Endothelial cell of umbilical vein (primary cell): ENCODE data around the gene BCAR3. TPM values are rescaled to one million over a fixed set of nuclear protein-coding genes. Genes with fewer than 3 reads are reported as not detected.
A peak's percentile ranks its signal among the peaks of the same experiment; 100 is the strongest.

ENCODE experiments used
- BruUV-seq: library from RNA; stranded (reverse); fragments of 400-500 nt; replicated peaks from 2 replicates; lab custom pipeline; 2021; lab: Mats Ljungman, UMichigan
- CTCF ChIA-PET: fragments of 300-600, 350-600 bp; sonication (Branson Sonifier 250); formaldehyde crosslinking; loops from one replicate; lab custom pipeline; 2021; ENCODE audit warnings: antibody characterized with exemption, inconsistent platforms; lab: Charles Lee
- POLR2A ChIA-PET: fragments of 300-600, 350-600 bp; sonication (Branson Sonifier 250); formaldehyde crosslinking; loops from one replicate; lab custom pipeline; 2021; ENCODE audit warnings: antibody characterized with exemption, inconsistent platforms; lab: Charles Lee
- DNase-seq: peaks from one replicate; pipeline ENCODE4 v3.0.0-alpha.2; 2011; ENCODE audit warnings: low read depth, low spot score
- FAIRE-seq: peaks from 2 replicates; lab custom pipeline; 2011; peaks lifted over from hg19 to GRCh38; lab: Jason Lieb, UNC
- H2AFZ ChIP-seq: 2 replicates; pipeline ENCODE4 v1.6.0; 2012; ENCODE audit warnings: low read depth, low read length, control low read depth, inconsistent platforms
- H3K27ac ChIP-seq: 2 replicates; pipeline ENCODE4 v1.5.1; 2011; ENCODE audit warnings: low read depth, mild to moderate bottlenecking, control low read depth, low read length, moderate library complexity; ENCODE audit not compliant: insufficient read depth
- H3K27me3 ChIP-seq, 2 experiments: 2 replicates each; pipeline versions ENCODE4 v1.6.0 to v1.6.1; 2011; ENCODE audit warnings: low read length in 2 of 2, mixed read lengths in 1 of 2; ENCODE audit not compliant: control insufficient read depth in 2 of 2, insufficient read depth in 2 of 2
- H3K36me3 ChIP-seq, 2 experiments: 2 replicates in 1 of 2; 3 replicates in 1 of 2; pipeline ENCODE4 v1.5.1; 2011; ENCODE audit warnings: low read length in 2 of 2, mild to moderate bottlenecking in 1 of 2, moderate library complexity in 1 of 2; ENCODE audit not compliant: control insufficient read depth in 2 of 2, insufficient read depth in 2 of 2; ENCODE audit errors: extremely low read depth in 1 of 2
- H3K4me1 ChIP-seq: 3 replicates; pipeline ENCODE4 v1.5.1; 2011; ENCODE audit warnings: mild to moderate bottlenecking, low read length; ENCODE audit not compliant: control insufficient read depth, insufficient read depth; ENCODE audit errors: extremely low read depth
- H3K4me2 ChIP-seq: 2 replicates; pipeline ENCODE4 v1.6.1; 2011; ENCODE audit warnings: low read length, control low read depth, mixed read lengths; ENCODE audit not compliant: insufficient read depth
- H3K4me3 ChIP-seq, 3 experiments: fragments of 200-600 bp in 1 of 3; sonication (generic), shearing (Covaris generic) in 1 of 3; replicated peaks in 1 of 3; 2 replicates each; pipeline ENCODE4 v1.5.1; 2011 to 2016; ENCODE audit warnings: control low read depth in 3 of 3, low read length in 3 of 3, mild to moderate bottlenecking in 2 of 3, inconsistent platforms in 1 of 3, low read depth in 1 of 3, moderate library complexity in 1 of 3; ENCODE audit not compliant: insufficient read depth in 1 of 3
- H3K79me2 ChIP-seq: 2 replicates; pipeline ENCODE4 v1.6.0; 2012; ENCODE audit warnings: low read length, inconsistent platforms; ENCODE audit not compliant: control insufficient read depth, insufficient read depth
- H3K9ac ChIP-seq: replicated peaks from 2 replicates; pipeline ENCODE3; 2011; ENCODE audit warnings: low read length, control low read depth; ENCODE audit not compliant: insufficient read depth; ENCODE audit errors: extremely low read depth
- H3K9me1 ChIP-seq: replicated peaks from 3 replicates; pipeline ENCODE4 v1.6.0; 2011; ENCODE audit warnings: mild to moderate bottlenecking, low read length; ENCODE audit not compliant: control insufficient read depth, insufficient read depth; ENCODE audit errors: extremely low read depth
- H3K9me3 ChIP-seq: replicated peaks from 2 replicates; pipeline ENCODE4 v1.5.1; 2012; ENCODE audit warnings: low read length, inconsistent platforms; ENCODE audit not compliant: control insufficient read depth, insufficient read depth
- H4K20me1 ChIP-seq: replicated peaks from 2 replicates; pipeline ENCODE3; 2011; ENCODE audit warnings: mild to moderate bottlenecking, low read length; ENCODE audit not compliant: control insufficient read depth, insufficient read depth; ENCODE audit errors: extremely low read depth
- EZH2 ChIP-seq: IDR thresholded peaks from 2 replicates; pipeline ENCODE4 v1.6.1; 2012; ENCODE audit warnings: borderline replicate concordance, low read depth, mild to moderate bottlenecking, moderate library complexity, low read length, inconsistent platforms; ENCODE audit not compliant: severe bottlenecking
- FOS ChIP-seq: IDR thresholded peaks from 2 replicates; pipeline ENCODE4 v1.6.1; 2011; ENCODE audit warnings: mild to moderate bottlenecking, low read length, moderate library complexity, borderline replicate concordance; ENCODE audit not compliant: insufficient read depth
- GATA2 ChIP-seq: IDR thresholded peaks from 2 replicates; pipeline ENCODE4 v1.7.0; 2011; ENCODE audit warnings: low read depth, mild to moderate bottlenecking, moderate library complexity, mixed read lengths, low read length; ENCODE audit not compliant: insufficient read length, insufficient read depth
- JUN ChIP-seq: IDR thresholded peaks from 2 replicates; pipeline ENCODE4 v1.6.1; 2011; ENCODE audit warnings: borderline replicate concordance, low read depth; ENCODE audit not compliant: insufficient read length, insufficient read depth
- MYC ChIP-seq: IDR thresholded peaks from one replicate; pipeline ENCODE4 v1.6.1; 2011; ENCODE audit warnings: mild to moderate bottlenecking, low read depth, low read length
- POLR2A ChIP-seq: IDR thresholded peaks from 2 replicates; pipeline ENCODE4 v1.6.1; 2012; ENCODE audit warnings: low read depth, mild to moderate bottlenecking, control low read depth, low read length
- POLR2AphosphoS5 ChIP-seq: IDR thresholded peaks from 2 replicates; pipeline ENCODE4 v1.6.1; 2012; ENCODE audit warnings: low read depth, mild to moderate bottlenecking, control low read depth, low read length, moderate library complexity; ENCODE audit not compliant: insufficient read depth
- dilution Hi-C: fragments of 300-500 bp; cut with MboI; formaldehyde crosslinking; loops from one replicate; pipeline ENCODE4 v1.15.0; 2019; ENCODE audit warnings: low sequenced_read_pairs; ENCODE audit not compliant: extremely low pct_ligation_motif_present
- intact Hi-C: fragments of 100-400 bp; cut with micrococcal nuclease; formaldehyde crosslinking; loops from one replicate; pipeline ENCODE4 v1.10.0; 2022
- polyA plus RNA-seq, 4 experiments: library from polyadenylated mRNA; depleted of rRNA in 3 of 4; stranded (reverse) in 3 of 4; unstranded in 1 of 4; fragments of >200 nt; gene quantifications; 2 replicates each; pipeline versions ENCODE4 v1.2.1 to v1.2.3, GENCODE V29; 2011 to 2012; ENCODE audit warnings: missing spikeins in 1 of 4
- total RNA-seq: library from RNA; stranded (reverse); gene quantifications from 2 replicates; pipeline ENCODE4 v1.2.3, GENCODE V29; 2021
- TF ChIP-seq, protein P1 (sequence below): IDR thresholded peaks from 2 replicates; pipeline ENCODE4 v1.6.1; 2011; ENCODE audit not compliant: insufficient read depth, insufficient read length
- TF ChIP-seq, protein P2 (sequence below), 2 donors: IDR thresholded peaks; 1 replicate in 1 of 2; 2 replicates in 1 of 2; pipeline ENCODE4 v1.5.1; 2011; ENCODE audit warnings: low read length in 2 of 2, mild to moderate bottlenecking in 2 of 2, moderate library complexity in 2 of 2, control low read depth in 1 of 2, inconsistent platforms in 1 of 2, low read depth in 1 of 2; ENCODE audit not compliant: insufficient read depth in 1 of 2; ENCODE audit errors: extremely low read depth in 1 of 2

Gene BCAR3
- total and polyA plus RNA-seq, 2 donors (not counting 3 experiments of a cell fraction or from before 2014, with no cell fraction given) = 17.5 to 32.9 TPM

DNA sequence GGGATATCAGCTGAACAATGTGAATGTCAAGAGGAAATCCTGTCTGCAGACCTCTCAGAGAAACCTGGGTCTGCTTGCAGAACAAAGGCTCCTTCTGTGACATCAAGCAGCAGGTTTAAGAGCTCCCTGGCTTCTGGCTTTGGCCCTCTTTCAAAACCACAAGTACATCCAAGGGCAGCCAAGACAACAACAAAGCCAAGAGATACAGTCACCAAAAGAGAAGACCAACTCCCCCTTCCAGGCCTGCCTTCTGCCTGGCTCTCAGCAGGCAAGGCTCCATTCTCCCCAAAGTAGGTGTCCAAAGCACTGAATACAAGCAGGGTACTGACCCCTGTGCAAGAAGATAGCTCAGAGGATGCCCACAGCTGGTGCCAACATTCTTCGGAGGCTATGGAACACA is 11.5 kb downstream of the BCAR3 start:
- H4K20me1 ChIP-seq = no peaks in the 10 kb centered on the region
- H3K36me3 ChIP-seq = peaks cover 0 to 10% of the 10 kb centered on the region in 2 experiments
- FAIRE-seq (peak; percentile 92), DNase-seq (peak; percentile 89)
- no peak overlapping the region for H2AFZ ChIP-seq
- H3K79me2 ChIP-seq = peaks cover 75% of the 10 kb centered on the region
- H3K4me3 ChIP-seq = no peak overlapping the region
- TSS peak; percentile 39 for BruUV-seq
- peak overlapping the region; percentile 76 for H3K9ac ChIP-seq
- peak overlapping the region; percentile 92 for H3K27ac ChIP-seq
- intact Hi-C loops (loop anchor here (5.0 kb wide), 2 partner anchors 103 to 223 kb away; partner anchors contain the start of gene FNBP1L), dilution Hi-C loops (loop anchor here (25.0 kb wide), 1 partner anchor 142 kb away; no protein-coding TSS in a partner anchor)
- peaks cover 88% of the 10 kb centered on the region for H3K4me1 ChIP-seq
- ChIA-PET POLR2A (interaction anchor here (0.7 to 1.6 kb wide), 3 partner anchors 11 to 44 kb away, joined by 3 to 5 read pairs (median 4); partner anchors contain the start of gene BCAR3), CTCF (interaction anchor here (0.7 to 8.2 kb wide), 14 partner anchors 9 to 369 kb away, joined by 3 to 104 read pairs (median 4); partner anchors contain the start of gene BCAR3)
- no peaks in the 10 kb centered on the region for H3K9me1 ChIP-seq
- H3K4me2 ChIP-seq = peak overlapping the region; percentile 50
- H3K9me3 ChIP-seq = no peaks in the 10 kb centered on the region
- H3K27me3 ChIP-seq = no peaks in the 10 kb centered on the region
- TF ChIP-seq, protein P1, sequence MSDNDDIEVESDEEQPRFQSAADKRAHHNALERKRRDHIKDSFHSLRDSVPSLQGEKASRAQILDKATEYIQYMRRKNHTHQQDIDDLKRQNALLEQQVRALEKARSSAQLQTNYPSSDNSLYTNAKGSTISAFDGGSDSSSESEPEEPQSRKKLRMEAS = no peak
- no peak for TF ChIP-seq MYC
- TF ChIP-seq, protein P2, sequence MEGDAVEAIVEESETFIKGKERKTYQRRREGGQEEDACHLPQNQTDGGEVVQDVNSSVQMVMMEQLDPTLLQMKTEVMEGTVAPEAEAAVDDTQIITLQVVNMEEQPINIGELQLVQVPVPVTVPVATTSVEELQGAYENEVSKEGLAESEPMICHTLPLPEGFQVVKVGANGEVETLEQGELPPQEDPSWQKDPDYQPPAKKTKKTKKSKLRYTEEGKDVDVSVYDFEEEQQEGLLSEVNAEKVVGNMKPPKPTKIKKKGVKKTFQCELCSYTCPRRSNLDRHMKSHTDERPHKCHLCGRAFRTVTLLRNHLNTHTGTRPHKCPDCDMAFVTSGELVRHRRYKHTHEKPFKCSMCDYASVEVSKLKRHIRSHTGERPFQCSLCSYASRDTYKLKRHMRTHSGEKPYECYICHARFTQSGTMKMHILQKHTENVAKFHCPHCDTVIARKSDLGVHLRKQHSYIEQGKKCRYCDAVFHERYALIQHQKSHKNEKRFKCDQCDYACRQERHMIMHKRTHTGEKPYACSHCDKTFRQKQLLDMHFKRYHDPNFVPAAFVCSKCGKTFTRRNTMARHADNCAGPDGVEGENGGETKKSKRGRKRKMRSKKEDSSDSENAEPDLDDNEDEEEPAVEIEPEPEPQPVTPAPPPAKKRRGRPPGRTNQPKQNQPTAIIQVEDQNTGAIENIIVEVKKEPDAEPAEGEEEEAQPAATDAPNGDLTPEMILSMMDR (IDR thresholded peaks at IDR 0.05; ENCODE audit: extremely low read depth in 1 of 2, insufficient read depth in 1 of 2, low read depth in 1 of 2, low read length in 2 of 2) = no peak
- TF ChIP-seq GATA2 = peak; percentile 61
- peak; percentile 27 for TF ChIP-seq FOS
- no peak for TF ChIP-seq EZH2
- peak; percentile 30 for TF ChIP-seq JUN
- TF ChIP-seq POLR2AphosphoS5 = peak; percentile 63
- TF ChIP-seq POLR2A = no peak
